ES-I3 (cell line): ENCODE results near the gene CNGA1.
"Not testable (repeated sequence)": the region's sequence is repeated elsewhere in the genome, so short reads cannot be mapped to it uniquely, and the experiment has no call there.

ENCODE experiments used
- H3K36me3 ChIP-seq: 2 replicates; pipeline ENCODE4 v1.6.1; 2013; ENCODE audit warnings: mild to moderate bottlenecking, low read length, control low read depth, moderate library complexity; ENCODE audit not compliant: insufficient read depth
- H3K4me1 ChIP-seq: 2 replicates; pipeline ENCODE4 v1.6.1; 2013; ENCODE audit warnings: mild to moderate bottlenecking, control low read depth, low read length; ENCODE audit not compliant: insufficient read depth
- H3K9ac ChIP-seq: 2 replicates; pipeline ENCODE4 v1.6.1; 2013; ENCODE audit warnings: low read depth, mild to moderate bottlenecking, low read length, moderate library complexity
- H3K9me3 ChIP-seq: 2 replicates; pipeline ENCODE4 v1.6.1; 2013; ENCODE audit warnings: mild to moderate bottlenecking, low read length, moderate library complexity; ENCODE audit not compliant: control insufficient read depth, insufficient read depth

The CNGA1 gene

GRCh38 chr4:47968847-47969246, 47.6 kb downstream of the CNGA1 start:
- H3K4me1 ChIP-seq: no peaks in the 10 kb centered on the region

GRCh38 chr4:47954677-47955076, 61.8 kb downstream of the CNGA1 start:
- Histone ChIP-seq H3K9ac (no peak overlapping the region), H3K9me3 (0 out of 2 replicates have a peak, but pooled peaks cover 3% of the 10 kb centered on the region), H3K36me3 (no peaks in the 10 kb centered on the region), H3K4me1 (no peaks in the 10 kb centered on the region)

More at GRCh38 chr4:47968847-47969246, 47.6 kb downstream of the CNGA1 start:
- Histone ChIP-seq H3K9ac (no peak overlapping the region), H3K9me3 (no peaks in the 10 kb centered on the region), H3K36me3 (no peaks in the 10 kb centered on the region)

- no peaks in the 10 kb centered on the region for H3K36me3 ChIP-seq
- no peaks in the 10 kb centered on the region for H3K4me1 ChIP-seq
- 0 out of 2 replicates have a peak, but pooled peaks cover 3% of the 10 kb centered on the region for H3K9me3 ChIP-seq
- H3K9ac ChIP-seq: no peak overlapping the region
Observed at GRCh38 chr4:47954245-47954644, 62.2 kb downstream of the CNGA1 start.

GRCh38 chr4:47945930-47946726, 70.4 kb downstream of the CNGA1 start:
- H3K36me3 ChIP-seq: no peaks in the 10 kb centered on the region
- H3K4me1 ChIP-seq: 0 out of 2 replicates have a peak, but pooled peaks cover 3% of the 10 kb centered on the region
- no peak overlapping the region for H3K9ac ChIP-seq
- no peaks in the 10 kb centered on the region for H3K9me3 ChIP-seq

- H3K4me1 ChIP-seq: 0 out of 2 replicates have a peak, but pooled peaks cover 3% of the 10 kb centered on the region
- H3K36me3 ChIP-seq: no peaks in the 10 kb centered on the region
- no peak overlapping the region for H3K9ac ChIP-seq
- H3K9me3 ChIP-seq: no peaks in the 10 kb centered on the region
Observed at GRCh38 chr4:47942081-47942819, 74.2 kb downstream of the CNGA1 start.

GRCh38 chr4:47939456-47939855, 77.0 kb downstream of the CNGA1 start:
- 0 out of 2 replicates have a peak, but pooled peaks cover 3% of the 10 kb centered on the region for H3K4me1 ChIP-seq
- H3K9me3 ChIP-seq: no peaks in the 10 kb centered on the region
- H3K36me3 ChIP-seq: no peaks in the 10 kb centered on the region
- H3K9ac ChIP-seq: no peak overlapping the region

- Histone ChIP-seq H3K36me3 (no peaks in the 10 kb centered on the region), H3K9me3 (no peaks in the 10 kb centered on the region), H3K4me1 (no peaks in the 10 kb centered on the region)
Observed at GRCh38 chr4:47936336-47936735, 80.1 kb downstream of the CNGA1 start.

GRCh38 chr4:47933840-47934239, 82.6 kb downstream of the CNGA1 start:
- no peaks in the 10 kb centered on the region for H3K4me1 ChIP-seq

More at GRCh38 chr4:47936336-47936735, 80.1 kb downstream of the CNGA1 start:
- no peak overlapping the region for H3K9ac ChIP-seq

GRCh38 chr4:47930971-47931804, 85.3 kb downstream of the CNGA1 start:
- H3K4me1 ChIP-seq: no peaks in the 10 kb centered on the region

More at GRCh38 chr4:47933840-47934239, 82.6 kb downstream of the CNGA1 start:
- Histone ChIP-seq H3K36me3 (no peaks in the 10 kb centered on the region), H3K9ac (no peak overlapping the region), H3K9me3 (no peaks in the 10 kb centered on the region)

GRCh38 chr4:47929682-47930201, 86.7 kb downstream of the CNGA1 start:
- H3K9ac ChIP-seq: no peak overlapping the region
- H3K9me3 ChIP-seq: no peaks in the 10 kb centered on the region
- no peaks in the 10 kb centered on the region for H3K4me1 ChIP-seq
- no peaks in the 10 kb centered on the region for H3K36me3 ChIP-seq

More at GRCh38 chr4:47930971-47931804, 85.3 kb downstream of the CNGA1 start:
- Histone ChIP-seq H3K9ac (no peak overlapping the region), H3K9me3 (no peaks in the 10 kb centered on the region), H3K36me3 (no peaks in the 10 kb centered on the region)

GRCh38 chr4:47926667-47927258, 89.7 kb downstream of the CNGA1 start:
- H3K9ac ChIP-seq: peak overlapping the region; percentile 37; the same call in 1 of the 2 replicates
- no peaks in the 10 kb centered on the region; the same call in 1 of the 2 replicates for H3K4me1 ChIP-seq
- no peaks in the 10 kb centered on the region for H3K9me3 ChIP-seq

GRCh38 chr4:47923261-47923608, 93.2 kb downstream of the CNGA1 start:
- not testable (repeated sequence) for H3K9me3 ChIP-seq, H3K36me3 ChIP-seq, H3K4me1 ChIP-seq, H3K9ac ChIP-seq

More at GRCh38 chr4:47926667-47927258, 89.7 kb downstream of the CNGA1 start:
- H3K36me3 ChIP-seq: no peaks in the 10 kb centered on the region

GRCh38 chr4:47922436-47923260, 93.8 kb downstream of the CNGA1 start:
- not testable (repeated sequence) for H3K36me3 ChIP-seq

More at GRCh38 chr4:47922436-47923260, 93.8 kb downstream of the CNGA1 start:
- H3K9ac ChIP-seq, H3K4me1 ChIP-seq, H3K9me3 ChIP-seq: not testable (repeated sequence)
